ENCODE results near the gene AHCYL2.
"Not testable (repeated sequence)": the region's sequence is repeated elsewhere in the genome, so short reads cannot be mapped to it uniquely, and the experiment has no call there.

Gene AHCYL2

GRCh38 chr7:129385598-129385997, 160.8 kb downstream of the AHCYL2 start:
- DNase-seq (ENCODE audit: low read depth) = no peak

GRCh38 chr7:129386506-129386905, 161.7 kb downstream of the AHCYL2 start:
- DNase-seq (ENCODE audit: low read depth) = no peak

GRCh38 chr7:129387537-129387936, 162.7 kb downstream of the AHCYL2 start:
- DNase-seq (ENCODE audit: low read depth) = no peak

- no peak for DNase-seq (ENCODE audit: low read depth)
Measured at GRCh38 chr7:129388333-129389098, 163.7 kb downstream of the AHCYL2 start.

GRCh38 chr7:129389829-129390228, 165.0 kb downstream of the AHCYL2 start:
- no peak for DNase-seq (ENCODE audit: low read depth)

GRCh38 chr7:129390314-129390713, 165.5 kb downstream of the AHCYL2 start:
- no peak for DNase-seq (ENCODE audit: low read depth)

- DNase-seq (ENCODE audit: low read depth) = no peak
Measured at GRCh38 chr7:129391546-129392171, 166.8 kb downstream of the AHCYL2 start.

- no peak for DNase-seq (ENCODE audit: low read depth)
Measured at GRCh38 chr7:129393255-129393654, 168.4 kb downstream of the AHCYL2 start.

- no peak for DNase-seq (ENCODE audit: low read depth)
Measured at GRCh38 chr7:129394101-129394500, 169.3 kb downstream of the AHCYL2 start.

GRCh38 chr7:129394982-129395914, 170.4 kb downstream of the AHCYL2 start:
- no peak for DNase-seq (ENCODE audit: low read depth)

GRCh38 chr7:129401228-129401966, 176.6 kb downstream of the AHCYL2 start:
- no peak for DNase-seq (ENCODE audit: low read depth)

- DNase-seq (ENCODE audit: low read depth) = no peak
Measured at GRCh38 chr7:129401967-129402860, 177.4 kb downstream of the AHCYL2 start.

GRCh38 chr7:129405527-129405926, 180.7 kb downstream of the AHCYL2 start:
- no peak for DNase-seq (ENCODE audit: low read depth)

- DNase-seq (ENCODE audit: low read depth) = not testable (repeated sequence)
Measured at GRCh38 chr7:129410238-129410637, 185.4 kb downstream of the AHCYL2 start.

- DNase-seq (ENCODE audit: low read depth) = no peak
Measured at GRCh38 chr7:129412501-129412900, 187.7 kb downstream of the AHCYL2 start.

GRCh38 chr7:129417073-129417472, 192.2 kb downstream of the AHCYL2 start:
- DNase-seq (ENCODE audit: low read depth) = no peak

- DNase-seq (ENCODE audit: low read depth) = no peak
Measured at GRCh38 chr7:129421717-129422250, 197.0 kb downstream of the AHCYL2 start.

- no peak for DNase-seq (ENCODE audit: low read depth)
Measured at GRCh38 chr7:129422727-129423126, 197.9 kb downstream of the AHCYL2 start.

GRCh38 chr7:129423700-129424410, 199.0 kb downstream of the AHCYL2 start:
- no peak for DNase-seq (ENCODE audit: low read depth)

- DNase-seq (ENCODE audit: low read depth) = no peak
Measured at GRCh38 chr7:129426482-129426881, 201.7 kb downstream of the AHCYL2 start.

Measured in stimulated activated CD4-positive, alpha-beta T cell treated with anti-CD3 and anti-CD28 coated beads, Interleukin-2, amount 100 ng/mL, for 4 hours (primary cell).